Kidney capillary endothelial cell (primary cell): ENCODE data around the gene FGFR4.

Experiments
- DNase-seq: peaks from one replicate; pipeline ENCODE4 v3.0.0-alpha.2; 2018; ENCODE audit warnings: low spot score

Gene FGFR4

GRCh38 chr5:177132136-177133095, 45.7 kb downstream of the FGFR4 start:
- DNase-seq: no peak

DNA sequence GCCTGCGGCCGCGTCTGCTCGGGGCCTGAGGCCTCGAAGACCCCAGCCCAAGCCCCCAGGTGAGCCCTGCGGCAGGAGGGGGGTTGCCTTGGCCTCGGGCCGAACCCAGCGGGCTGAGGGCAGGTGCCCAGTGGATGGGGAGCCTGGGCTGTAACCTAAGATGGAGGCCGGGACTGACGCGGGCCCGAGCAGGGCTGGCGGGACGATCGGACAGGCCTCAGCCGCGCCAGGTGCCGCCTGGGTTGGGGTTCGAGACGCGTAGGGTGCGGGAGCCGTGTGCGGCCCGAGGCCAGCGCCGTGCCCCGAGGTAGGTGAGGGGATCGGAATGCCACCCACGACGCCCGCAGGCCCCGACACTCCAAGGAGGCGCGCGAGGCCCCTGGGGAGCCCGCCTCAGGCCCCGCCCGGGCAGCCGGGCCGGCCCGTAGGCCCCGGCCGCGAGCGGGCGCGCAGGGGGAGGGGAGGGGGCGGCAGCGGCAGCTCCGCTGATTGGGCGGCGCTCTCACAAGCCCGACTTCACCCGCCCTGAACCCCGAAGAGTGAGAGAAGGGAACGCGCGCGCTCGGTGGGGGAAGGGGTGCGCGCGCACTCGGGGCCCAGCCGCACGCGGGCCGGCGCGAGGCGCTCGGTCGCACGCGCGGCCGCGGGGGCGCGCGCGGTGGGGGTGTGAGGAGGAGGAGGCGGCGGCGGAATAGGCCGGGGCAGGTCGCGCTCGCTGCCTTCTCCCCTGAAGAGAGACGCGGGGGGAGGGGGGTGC, 46.6 kb downstream of the FGFR4 start, which contains the start of gene NSD1:
NSD1 (plus strand) TSS at position 678 of the 757 bp plus-strand sequence. CDS start 1,331 bp downstream, outside the sequence.
- DNase-seq: peak; percentile 44

DNA sequence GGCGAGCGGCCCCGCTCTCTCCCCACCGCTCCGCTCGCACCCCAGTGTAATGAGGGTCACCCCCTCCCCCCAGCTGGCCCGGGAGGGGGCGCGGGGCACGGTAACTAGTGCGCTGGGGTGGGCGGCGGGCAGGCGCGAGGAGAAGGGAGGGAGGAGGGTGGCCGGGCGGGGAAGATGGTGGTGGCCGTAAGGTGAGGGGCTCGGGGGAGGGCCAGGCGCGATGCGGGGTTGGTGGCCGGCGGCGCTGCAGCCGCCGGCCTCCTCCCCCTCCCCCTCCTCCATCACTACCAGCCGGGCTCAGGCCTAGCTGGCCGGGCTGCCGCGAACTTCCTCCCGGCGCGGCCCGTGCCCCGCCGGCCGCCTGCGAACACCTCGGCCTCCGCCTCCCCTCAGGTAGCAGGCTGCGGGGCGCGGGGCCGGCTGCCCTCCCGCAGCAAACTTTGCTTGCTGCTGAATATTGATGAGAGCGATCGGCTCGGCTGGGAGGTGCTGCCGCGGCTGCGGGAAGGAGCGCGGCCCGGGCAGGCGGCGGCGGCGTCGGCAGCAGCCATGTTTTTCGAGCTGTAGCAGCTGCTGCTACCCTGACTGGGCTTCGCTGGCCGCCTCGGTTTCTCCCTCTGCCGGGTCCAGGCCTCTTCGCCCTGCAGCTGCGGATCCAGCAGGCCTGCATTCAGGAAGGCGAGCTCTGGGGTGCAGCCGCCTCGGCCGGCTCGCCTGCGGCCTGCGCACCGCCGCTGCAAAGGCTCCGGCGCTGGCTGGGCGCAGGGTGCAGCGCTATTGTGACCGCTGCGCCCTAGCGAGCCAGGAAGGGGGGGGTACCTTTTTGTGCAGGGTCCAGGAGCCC, 47.4 kb downstream of the FGFR4 start:
- DNase-seq: no peak

- DNase-seq: no peak
Observed at GRCh38 chr5:177134697-177135225, 48.0 kb downstream of the FGFR4 start.

DNA sequence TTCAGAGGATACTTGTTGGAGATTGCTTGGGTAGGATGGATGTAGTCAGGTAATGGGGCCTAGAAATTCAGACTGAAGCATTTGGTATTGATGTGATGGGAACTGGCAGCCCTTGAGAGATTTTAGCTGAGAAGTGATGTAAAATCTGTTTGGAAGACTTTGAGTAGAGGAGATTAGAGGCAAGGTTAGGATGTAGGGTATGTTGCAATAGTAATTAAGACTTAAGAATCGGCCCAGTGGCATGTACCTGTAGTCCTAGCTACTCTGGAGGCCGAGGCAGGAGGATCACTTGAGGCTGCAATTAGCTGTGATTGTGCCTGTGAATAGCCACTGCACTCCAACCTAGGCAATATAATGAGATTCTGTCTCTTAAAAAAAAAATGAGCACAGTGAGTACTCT, 53.6 kb downstream of the FGFR4 start:
- no peak for DNase-seq

DNA sequence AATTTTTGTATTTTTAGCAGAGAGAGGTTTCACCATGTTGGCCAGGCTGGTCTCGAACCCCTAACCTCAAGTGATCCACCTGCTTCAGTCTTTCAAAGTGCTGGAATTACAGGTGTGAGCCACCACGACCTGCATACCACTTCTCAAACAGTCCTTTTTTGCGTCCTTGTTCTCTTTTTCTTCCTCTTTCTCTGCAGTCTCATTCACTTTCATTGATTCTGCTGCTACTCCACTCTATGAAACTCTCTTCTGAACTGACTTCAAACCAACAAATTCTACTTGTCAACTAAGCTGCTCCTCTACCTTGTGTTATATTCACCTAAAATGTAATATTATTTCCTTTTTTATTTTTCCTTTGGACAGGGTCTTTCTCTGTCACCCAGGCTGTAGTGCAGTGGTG, 54.8 kb downstream of the FGFR4 start:
- no peak for DNase-seq

DNA sequence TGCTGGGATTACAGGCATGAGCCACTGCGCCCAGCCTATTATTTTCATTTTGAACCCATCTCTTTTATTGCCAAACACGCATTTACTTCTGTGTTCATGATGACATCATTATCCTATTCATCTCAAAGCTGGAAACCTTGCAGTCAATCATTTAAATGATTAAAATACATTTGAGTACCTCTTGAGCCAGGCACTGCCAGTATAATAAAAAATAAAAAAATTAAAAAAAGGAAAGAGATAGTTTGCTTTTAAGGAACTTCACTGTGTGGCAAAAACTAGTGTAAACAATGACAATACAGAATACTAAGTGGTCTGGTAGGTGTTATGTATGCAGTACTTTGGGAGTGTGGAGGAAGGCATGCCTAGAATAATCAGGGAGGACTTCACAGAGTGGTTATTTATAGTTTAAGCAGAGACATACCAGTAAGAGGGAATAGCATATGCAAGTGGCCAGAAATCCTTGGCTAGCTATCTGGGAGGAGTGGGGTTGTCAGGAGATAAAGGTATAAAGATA, 55.4 kb downstream of the FGFR4 start:
- DNase-seq: no peak

GRCh38 chr5:177142778-177143177, 56.1 kb downstream of the FGFR4 start:
- no peak for DNase-seq

DNA sequence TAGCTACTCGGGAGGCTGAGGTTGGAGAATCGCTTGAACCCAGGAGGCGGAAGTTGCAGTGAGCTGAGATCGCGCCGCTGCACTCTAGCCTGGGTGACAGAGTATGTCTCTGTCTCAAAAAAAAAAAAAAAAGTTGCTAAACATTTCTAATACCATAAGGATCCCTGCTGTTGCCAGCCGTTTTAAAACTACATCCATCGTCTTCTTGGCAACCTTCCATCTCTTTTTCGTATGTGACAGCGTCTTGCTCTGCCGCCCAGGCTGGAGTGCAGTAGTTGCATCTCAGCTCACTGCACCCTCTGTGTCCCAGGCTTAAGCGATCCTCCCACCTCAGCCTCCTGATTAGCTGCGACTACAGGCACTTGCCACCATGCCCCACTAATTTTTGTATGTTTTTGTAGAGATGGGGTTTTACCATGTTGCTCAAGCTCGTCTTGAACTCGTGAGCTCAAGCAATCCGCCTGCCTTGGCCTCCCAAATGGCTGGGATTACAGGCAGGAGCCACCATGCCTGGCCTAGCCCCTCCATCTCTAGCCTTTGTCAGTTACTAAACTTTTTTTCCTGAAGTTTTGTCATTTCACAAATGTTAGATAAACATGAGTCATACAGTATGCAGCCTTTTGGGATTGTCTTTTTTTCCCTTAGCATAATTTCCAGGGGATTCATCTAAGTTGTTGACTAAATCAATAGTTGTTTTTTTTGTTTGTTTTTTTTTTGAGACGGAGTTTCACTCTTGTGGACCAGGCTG, 60.4 kb downstream of the FGFR4 start:
- no peak for DNase-seq
